Colonic mucosa (tissue), 4 donors: ENCODE data around the gene HLA-A. TPM values are rescaled to one million over a fixed set of nuclear protein-coding genes. Genes with fewer than 3 reads are reported as not detected.
A peak's percentile ranks its signal among the peaks of the same experiment; 100 is the strongest.

Experiments
- DNase-seq: peaks from one replicate; pipeline ENCODE4 v3.0.0-alpha.2; 2020
- H3K27ac ChIP-seq: fragments of 200-600 bp; one replicate; pipeline ENCODE4 v1.8.0; 2021
- H3K27me3 ChIP-seq: fragments of 200-600 bp; one replicate; pipeline ENCODE4 v1.8.0; 2021
- H3K36me3 ChIP-seq: fragments of 200-600 bp; one replicate; pipeline ENCODE4 v1.8.0; 2021
- H3K4me1 ChIP-seq: fragments of 200-600 bp; one replicate; pipeline ENCODE4 v1.8.0; 2021; ENCODE audit warnings: mild to moderate bottlenecking
- H3K4me3 ChIP-seq: fragments of 200-600 bp; one replicate; pipeline ENCODE4 v1.8.0; 2021
- H3K9ac ChIP-seq, 2 donors: one replicate each; pipeline ENCODE4 v1.7.0; 2013; ENCODE audit warnings: control low read depth in 2 of 2, low read depth in 2 of 2, low read length in 2 of 2
- H3K9me3 ChIP-seq: fragments of 200-600 bp; one replicate; pipeline ENCODE4 v1.8.0; 2021
- intact Hi-C: fragments of 100-400 bp; cut with DNase I; formaldehyde crosslinking; loops from one replicate; pipeline ENCODE4 v1.14.1; 2022
- total RNA-seq, 2 donors: library from RNA; stranded (reverse); fragmentation: NEBNext Ultra II Directional in 1 of 2; extraction: Animal tissue kit (Norgen Biotek cat#: 25700) in 1 of 2; gene quantifications; one replicate each; pipeline ENCODE4 v1.2.1, GENCODE V29; 2021
- TF ChIP-seq, protein P1 (sequence below): fragments of 200-600 bp; IDR thresholded peaks from one replicate; pipeline ENCODE4 v1.8.0; 2022; ENCODE audit warnings: antibody characterized with exemption, mild to moderate bottlenecking
- donor health status: healthy.
- donor health status: DM: no; HTN: no; CAD: no.
- donor health status: DM: no; HTN: no; CAD: no.

HLA-A gene
- total RNA-seq, 2 donors from 2014 or later: 1,045 to 1,898 TPM

DNA sequence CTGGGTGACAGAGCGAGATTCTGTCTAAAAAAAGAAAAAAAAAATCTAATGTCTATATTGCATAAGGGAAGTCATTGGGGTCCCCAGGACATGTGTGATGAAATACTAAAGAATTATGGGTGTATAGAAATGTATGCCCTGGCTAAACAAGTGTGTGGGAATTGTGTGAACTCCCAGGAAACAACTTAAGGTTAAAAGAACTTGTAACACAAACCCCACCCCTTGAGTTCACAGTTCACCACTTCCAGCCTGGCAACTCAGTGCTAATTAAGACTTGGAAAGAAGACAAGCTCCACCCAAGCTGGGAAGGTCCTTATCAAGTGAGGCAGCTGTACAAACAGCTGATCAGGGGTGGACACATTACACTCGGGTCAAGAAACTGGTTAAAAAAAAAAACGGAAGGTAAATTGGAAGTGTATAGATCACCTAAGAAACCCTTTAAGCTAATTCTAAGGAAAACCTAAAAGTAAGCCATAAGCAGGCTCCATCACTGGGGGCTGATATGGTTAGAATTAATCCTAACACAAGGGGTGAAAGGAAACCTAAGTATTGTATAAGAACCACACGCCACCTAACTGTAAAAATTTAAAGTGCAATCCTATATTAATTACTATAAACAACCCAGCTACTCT is 25.2 kb downstream of the HLA-A start:
- DNase-seq: peak; percentile 88
- intact Hi-C loops: no loop called here
- TF ChIP-seq, protein P1, sequence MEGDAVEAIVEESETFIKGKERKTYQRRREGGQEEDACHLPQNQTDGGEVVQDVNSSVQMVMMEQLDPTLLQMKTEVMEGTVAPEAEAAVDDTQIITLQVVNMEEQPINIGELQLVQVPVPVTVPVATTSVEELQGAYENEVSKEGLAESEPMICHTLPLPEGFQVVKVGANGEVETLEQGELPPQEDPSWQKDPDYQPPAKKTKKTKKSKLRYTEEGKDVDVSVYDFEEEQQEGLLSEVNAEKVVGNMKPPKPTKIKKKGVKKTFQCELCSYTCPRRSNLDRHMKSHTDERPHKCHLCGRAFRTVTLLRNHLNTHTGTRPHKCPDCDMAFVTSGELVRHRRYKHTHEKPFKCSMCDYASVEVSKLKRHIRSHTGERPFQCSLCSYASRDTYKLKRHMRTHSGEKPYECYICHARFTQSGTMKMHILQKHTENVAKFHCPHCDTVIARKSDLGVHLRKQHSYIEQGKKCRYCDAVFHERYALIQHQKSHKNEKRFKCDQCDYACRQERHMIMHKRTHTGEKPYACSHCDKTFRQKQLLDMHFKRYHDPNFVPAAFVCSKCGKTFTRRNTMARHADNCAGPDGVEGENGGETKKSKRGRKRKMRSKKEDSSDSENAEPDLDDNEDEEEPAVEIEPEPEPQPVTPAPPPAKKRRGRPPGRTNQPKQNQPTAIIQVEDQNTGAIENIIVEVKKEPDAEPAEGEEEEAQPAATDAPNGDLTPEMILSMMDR: peak; percentile 23
- no peaks in the 10 kb centered on the region for H3K36me3 ChIP-seq
- no peaks in the 10 kb centered on the region for H3K27me3 ChIP-seq
- no peak overlapping the region for H3K4me3 ChIP-seq
- peaks cover 14% of the 10 kb centered on the region for H3K4me1 ChIP-seq
- H3K9me3 ChIP-seq: no peaks in the 10 kb centered on the region
- H3K27ac ChIP-seq: peak overlapping the region; percentile 94
- H3K9ac ChIP-seq: peak overlapping the region in 1 of 2 donors; percentile 14

DNA sequence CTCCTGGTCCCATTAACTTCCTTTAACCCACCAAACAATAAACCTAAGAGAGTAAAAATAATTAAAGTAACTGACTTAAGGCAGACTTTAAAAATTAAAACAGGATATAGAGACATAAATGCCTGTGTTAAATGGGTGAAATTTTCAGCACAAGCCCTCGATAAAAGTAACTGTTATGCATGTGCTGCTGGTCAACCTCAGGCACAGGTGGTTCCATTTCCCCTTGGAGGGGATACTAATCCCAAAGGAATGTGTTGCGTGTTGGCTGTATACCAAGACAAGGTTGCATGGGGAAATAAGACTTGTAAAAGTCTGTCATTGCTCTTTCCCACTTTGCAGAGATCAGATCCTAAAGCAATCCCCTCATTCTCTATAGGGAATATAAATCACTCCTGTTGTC is 25.8 kb downstream of the HLA-A start:
- no peaks in the 10 kb centered on the region for H3K27me3 ChIP-seq
- intact Hi-C loops: no loop called here
- TF ChIP-seq, protein P1: peak; percentile 6
- H3K27ac ChIP-seq: peak overlapping the region; percentile 94
- H3K9me3 ChIP-seq: no peaks in the 10 kb centered on the region
- no peak overlapping the region for H3K9ac ChIP-seq
- no peak for DNase-seq
- H3K4me3 ChIP-seq: no peak overlapping the region
- H3K4me1 ChIP-seq: peaks cover 14% of the 10 kb centered on the region
- H3K36me3 ChIP-seq: no peaks in the 10 kb centered on the region

DNA sequence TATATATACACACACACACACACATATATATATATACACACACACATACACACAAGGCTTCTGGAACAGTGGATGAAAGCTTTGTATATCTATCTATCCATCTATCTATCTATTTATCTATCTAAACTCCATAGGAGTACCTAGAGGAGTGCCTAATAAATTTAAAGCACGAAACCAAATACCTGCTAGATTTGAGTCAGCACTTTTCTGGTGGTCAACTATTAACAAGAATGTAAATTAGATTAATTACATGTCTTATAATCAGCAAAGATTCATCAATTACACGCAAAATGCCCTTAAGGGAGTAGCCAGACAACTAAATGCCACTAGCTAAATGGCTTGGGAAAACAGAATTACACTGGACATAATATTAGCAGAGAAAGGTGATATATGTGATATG is 26.6 kb downstream of the HLA-A start:
- intact Hi-C loops: no loop called here
- Histone ChIP-seq H3K9me3 (no peaks in the 10 kb centered on the region), H3K27ac (no peak overlapping the region), H3K27me3 (no peaks in the 10 kb centered on the region), H3K9ac (no peak overlapping the region), H3K36me3 (no peaks in the 10 kb centered on the region), H3K4me3 (no peak overlapping the region), H3K4me1 (peaks cover 14% of the 10 kb centered on the region)
- TF ChIP-seq, protein P1: no peak
- no peak for DNase-seq

DNA sequence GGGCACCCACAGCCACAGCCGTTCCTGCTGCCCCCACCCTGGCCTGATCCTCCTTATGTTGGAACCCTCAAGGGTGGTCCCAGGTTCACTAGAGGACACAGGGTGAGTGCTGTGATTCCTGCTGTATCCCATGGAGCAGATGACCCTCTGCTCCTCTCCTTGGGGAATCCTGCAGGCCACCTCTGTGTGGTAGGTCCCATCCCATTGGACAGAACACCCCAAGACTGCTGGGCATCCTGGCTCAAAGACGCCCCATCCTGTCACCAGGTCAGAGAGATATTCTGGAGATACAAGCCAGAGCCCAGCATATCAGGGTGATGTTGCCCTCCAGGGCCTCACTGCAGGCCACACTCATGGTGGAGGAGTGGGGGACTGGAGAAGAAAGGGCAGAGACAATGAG is 28.4 kb downstream of the HLA-A start:
- Histone ChIP-seq H3K9ac (no peak overlapping the region), H3K4me1 (peaks cover 4% of the 10 kb centered on the region), H3K27me3 (no peaks in the 10 kb centered on the region), H3K4me3 (no peak overlapping the region), H3K27ac (no peak overlapping the region), H3K36me3 (no peaks in the 10 kb centered on the region), H3K9me3 (no peaks in the 10 kb centered on the region)
- DNase-seq: no peak
- TF ChIP-seq, protein P1: no peak
- intact Hi-C loops: no loop called here

DNA sequence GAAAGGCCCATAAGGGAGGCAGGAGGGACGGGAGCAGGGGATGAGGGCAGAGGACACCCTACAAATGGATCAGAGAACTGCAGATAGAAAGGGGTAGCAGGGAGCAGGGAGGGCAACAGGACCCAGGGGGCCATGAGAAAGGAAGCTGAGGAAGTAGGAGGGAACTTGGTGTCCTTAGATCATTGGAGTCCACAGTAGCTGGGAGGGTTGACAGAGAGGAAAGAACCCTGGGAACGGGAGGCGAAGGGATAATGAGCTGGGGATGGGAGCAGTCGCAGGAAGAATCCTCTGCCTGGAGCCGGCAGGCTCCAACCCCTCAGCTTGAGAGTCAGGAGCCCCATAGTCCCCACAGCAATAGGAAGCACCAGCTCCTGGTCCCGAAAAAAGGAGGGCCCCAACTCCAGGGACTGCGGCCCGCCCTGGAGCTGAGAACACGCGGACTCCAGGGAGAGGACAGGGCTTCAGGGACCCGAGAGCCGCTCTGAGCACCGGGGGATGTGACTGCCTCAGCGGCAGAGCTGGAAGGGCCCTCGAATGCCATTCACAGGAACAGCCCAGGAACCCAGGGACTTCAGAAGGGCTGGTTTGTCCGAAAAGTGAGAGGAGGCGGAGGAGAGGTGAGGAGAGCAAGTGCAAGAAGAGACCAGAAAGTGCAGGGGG is 32.7 kb downstream of the HLA-A start:
- Histone ChIP-seq H3K9me3 (no peaks in the 10 kb centered on the region), H3K9ac (peak overlapping the region; percentile 35 to 40), H3K4me3 (no peak overlapping the region), H3K27ac (no peak overlapping the region), H3K27me3 (no peaks in the 10 kb centered on the region), H3K4me1 (no peaks in the 10 kb centered on the region), H3K36me3 (no peaks in the 10 kb centered on the region)
- DNase-seq: no peak
- TF ChIP-seq, protein P1: no peak
- intact Hi-C loops: no loop called here
